PC-9 (cell line): ENCODE results near the gene GMIP.

Source experiments
- CTCF ChIP-seq: fragments of 200-600 bp; sonication (generic); conservative IDR thresholded peaks from 2 replicates; pipeline ENCODE4 v1.6.1; 2017; ENCODE audit warnings: mixed run types, antibody characterized with exemption, mild to moderate bottlenecking, moderate library complexity
- EZH2 ChIP-seq: fragments of 200-600 bp; sonication (generic); IDR thresholded peaks from 2 replicates; pipeline ENCODE4 v1.8.0; 2017; ENCODE audit warnings: antibody characterized with exemption, low read depth

- peak; percentile 63; the same call in 1 of the 2 replicates for TF ChIP-seq CTCF
- TF ChIP-seq EZH2, result no peak
Measured at GRCh38 chr19:19644054-19644388, 564 bp upstream of the GMIP start.
